Smooth muscle cell (in vitro differentiated cells): ENCODE measurements around the gene OTUD5. TPM values are rescaled to one million over a fixed set of nuclear protein-coding genes. Genes with fewer than 3 reads are reported as not detected.
A peak's percentile ranks its signal among the peaks of the same experiment; 100 is the strongest.
"Not testable (repeated sequence)": the region's sequence is repeated elsewhere in the genome, so short reads cannot be mapped to it uniquely, and the experiment has no call there.

Experiments used
- DNase-seq: peaks from one replicate; lab custom pipeline; 2025; ENCODE audit not compliant: unreplicated experiment; lab: John Stamatoyannopoulos, UW
- H2AFZ ChIP-seq: fragments of 200-600 bp; sonication (generic); 2 replicates; pipeline ENCODE4 v1.6.0; 2016; ENCODE audit warnings: antibody characterized with exemption, low read depth, mild to moderate bottlenecking
- H3F3A ChIP-seq: fragments of 200-600 bp; sonication (generic); 2 replicates; pipeline ENCODE4 v1.6.0; 2017; ENCODE audit warnings: antibody characterized with exemption, low read depth
- H3K27ac ChIP-seq: fragments of 200-600 bp; sonication (generic); 2 replicates; pipeline ENCODE4 v1.5.1; 2016; ENCODE audit warnings: low read depth, mild to moderate bottlenecking
- H3K27me3 ChIP-seq: fragments of 200-600 bp; sonication (generic); 2 replicates; pipeline ENCODE4 v1.6.1; 2016; ENCODE audit warnings: low read depth, mild to moderate bottlenecking
- H3K36me3 ChIP-seq: fragments of 200-600 bp; sonication (generic); 2 replicates; pipeline ENCODE4 v1.5.1; 2016; ENCODE audit warnings: low read depth
- H3K4me1 ChIP-seq: fragments of 200-600 bp; sonication (generic); 2 replicates; pipeline ENCODE4 v1.5.1; 2016; ENCODE audit warnings: low read depth
- H3K4me2 ChIP-seq: fragments of 200-600 bp; sonication (generic); 2 replicates; pipeline ENCODE4 v1.6.0; 2016; ENCODE audit warnings: mild to moderate bottlenecking
- H3K4me3 ChIP-seq: fragments of 200-600 bp; sonication (generic); 2 replicates; pipeline ENCODE4 v1.5.1; 2016; ENCODE audit warnings: mild to moderate bottlenecking
- H3K79me2 ChIP-seq: fragments of 200-600 bp; sonication (generic); 2 replicates; pipeline ENCODE4 v1.6.0; 2016; ENCODE audit warnings: low read depth, mild to moderate bottlenecking
- H3K9ac ChIP-seq: fragments of 200-600 bp; sonication (generic); 2 replicates; pipeline ENCODE4 v1.6.0; 2016; ENCODE audit warnings: low read depth
- H3K9me3 ChIP-seq: fragments of 200-600 bp; sonication (generic); replicated peaks from 2 replicates; pipeline ENCODE4 v1.5.1; 2016; ENCODE audit warnings: low read depth
- H4K20me1 ChIP-seq: fragments of 200-600 bp; sonication (generic); 2 replicates; pipeline ENCODE4 v1.6.0; 2016; ENCODE audit warnings: low read depth
- WGBS: methylation state at CpG from one replicate; pipeline ENCODE4 v1.1.7; 2016; ENCODE audit warnings: low lambda C conversion rate; 5-methylcytosine and 5-hydroxymethylcytosine counted together
- polyA plus RNA-seq: library from polyadenylated mRNA; unstranded; fragments of >200 nt; fragmentation: Nextera tagmentation; extraction: Ambion mirVana; gene quantifications from 2 replicates; pipeline ENCODE4 v1.2.1, GENCODE V29; 2016
- total RNA-seq: library from RNA; depleted of rRNA; stranded (reverse); fragments of >200 nt; gene quantifications from 2 replicates; pipeline ENCODE4 v1.2.3, GENCODE V29; 2014
- TF ChIP-seq, protein P1 (sequence below): fragments of 200-600 bp; sonication (generic); IDR thresholded peaks from 2 replicates; pipeline ENCODE4 v1.5.1; 2017; ENCODE audit warnings: borderline replicate concordance, mild to moderate bottlenecking, antibody characterized with exemption; ENCODE audit not compliant: insufficient read depth, poor library complexity, severe bottlenecking

OTUD5 gene
- total and polyA plus RNA-seq, 2 experiments from 2014 or later = 30.7 to 55.1 TPM

DNA sequence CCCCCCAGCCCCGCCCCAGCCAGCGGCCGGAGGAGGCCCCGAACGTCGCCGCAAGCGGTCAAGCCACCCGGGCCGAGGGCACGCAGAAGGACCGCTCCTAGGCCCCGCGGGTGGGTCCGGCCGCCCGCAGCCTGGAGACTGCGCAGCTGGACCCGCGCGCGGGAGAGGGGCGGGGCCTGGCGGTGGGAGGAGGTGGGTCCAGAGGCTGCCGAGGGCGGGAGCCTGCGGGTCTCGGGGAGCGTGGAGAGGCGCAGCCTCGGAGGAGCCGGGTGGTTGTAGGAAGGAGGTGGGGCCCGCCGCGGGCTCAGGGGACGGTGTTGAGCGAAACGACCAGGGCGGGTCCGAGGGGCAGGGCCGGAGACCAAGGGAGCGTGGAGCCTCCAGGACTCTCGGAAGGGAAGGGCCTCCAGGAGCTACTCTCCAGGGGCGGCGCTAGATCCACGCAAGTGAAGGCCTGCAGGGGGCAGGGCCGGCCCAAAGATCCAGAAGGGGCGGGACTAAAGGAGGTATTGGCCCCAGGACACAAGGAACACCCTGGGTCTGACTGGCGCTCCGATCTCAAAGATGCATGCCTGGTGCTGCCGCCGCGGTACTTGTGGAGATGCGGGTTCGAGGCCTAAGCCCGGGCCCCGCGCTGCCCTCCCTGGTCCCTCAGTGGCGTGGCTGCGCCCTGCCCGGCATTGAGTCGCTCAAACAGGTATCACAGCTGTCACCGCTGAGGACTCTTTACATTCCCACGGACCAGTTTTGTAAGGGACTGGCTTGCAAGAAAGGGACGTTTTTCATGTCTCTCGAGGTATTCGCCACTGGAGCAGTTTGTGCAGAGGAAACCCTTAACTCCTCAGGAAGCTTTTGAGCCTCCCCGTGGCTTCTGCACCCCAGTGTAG lies 65.8 kb downstream of the OTUD5 start:
- Histone ChIP-seq H4K20me1 (peaks cover 3% of the 10 kb centered on the region), H2AFZ (peak overlapping the region; percentile 69), H3K4me2 (peak overlapping the region; percentile 88), H3F3A (no peaks in the 10 kb centered on the region), H3K27ac (no peak overlapping the region), H3K79me2 (no peaks in the 10 kb centered on the region), H3K9ac (no peak overlapping the region), H3K36me3 (no peaks in the 10 kb centered on the region), H3K4me1 (peaks cover 3% of the 10 kb centered on the region), H3K9me3 (no peaks in the 10 kb centered on the region), H3K4me3 (peak overlapping the region; percentile 59), H3K27me3 (no peaks in the 10 kb centered on the region)
- WGBS = 42% methylated on average over 31 of the region's 68 CpGs
- TF ChIP-seq, protein P1, sequence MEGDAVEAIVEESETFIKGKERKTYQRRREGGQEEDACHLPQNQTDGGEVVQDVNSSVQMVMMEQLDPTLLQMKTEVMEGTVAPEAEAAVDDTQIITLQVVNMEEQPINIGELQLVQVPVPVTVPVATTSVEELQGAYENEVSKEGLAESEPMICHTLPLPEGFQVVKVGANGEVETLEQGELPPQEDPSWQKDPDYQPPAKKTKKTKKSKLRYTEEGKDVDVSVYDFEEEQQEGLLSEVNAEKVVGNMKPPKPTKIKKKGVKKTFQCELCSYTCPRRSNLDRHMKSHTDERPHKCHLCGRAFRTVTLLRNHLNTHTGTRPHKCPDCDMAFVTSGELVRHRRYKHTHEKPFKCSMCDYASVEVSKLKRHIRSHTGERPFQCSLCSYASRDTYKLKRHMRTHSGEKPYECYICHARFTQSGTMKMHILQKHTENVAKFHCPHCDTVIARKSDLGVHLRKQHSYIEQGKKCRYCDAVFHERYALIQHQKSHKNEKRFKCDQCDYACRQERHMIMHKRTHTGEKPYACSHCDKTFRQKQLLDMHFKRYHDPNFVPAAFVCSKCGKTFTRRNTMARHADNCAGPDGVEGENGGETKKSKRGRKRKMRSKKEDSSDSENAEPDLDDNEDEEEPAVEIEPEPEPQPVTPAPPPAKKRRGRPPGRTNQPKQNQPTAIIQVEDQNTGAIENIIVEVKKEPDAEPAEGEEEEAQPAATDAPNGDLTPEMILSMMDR = peak; percentile 39
- DNase-seq = peak; percentile 55

DNA sequence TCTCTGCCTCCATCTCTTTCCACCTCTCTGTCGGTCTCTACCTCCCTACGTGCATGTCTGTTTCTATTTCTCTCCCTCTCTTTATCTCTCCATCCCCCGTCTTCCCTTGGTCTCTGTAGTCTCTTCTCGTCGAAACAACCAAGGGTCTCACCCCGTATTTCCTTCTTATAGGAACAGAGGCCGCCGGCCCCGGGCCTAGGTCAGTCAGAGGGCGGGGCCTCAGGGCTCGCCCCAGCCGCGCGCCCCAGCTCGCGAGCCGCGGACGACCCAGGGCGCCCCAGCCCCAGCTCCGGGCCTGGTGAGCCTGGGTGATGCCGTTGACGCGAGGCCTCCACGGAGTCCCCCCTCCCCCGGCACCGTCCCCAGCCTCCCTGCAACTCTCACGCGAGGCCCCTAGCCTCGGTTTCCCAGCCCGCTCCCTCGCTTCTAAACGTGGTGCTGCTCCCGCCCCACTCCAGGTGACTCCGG lies 66.4 kb downstream of the OTUD5 start:
- no peak overlapping the region for H3K27ac ChIP-seq
- no peak for DNase-seq
- H3K9me3 ChIP-seq = no peaks in the 10 kb centered on the region
- TF ChIP-seq, protein P1 = no peak
- no peak overlapping the region for H3K9ac ChIP-seq
- peak overlapping the region; percentile 69 for H2AFZ ChIP-seq
- no peaks in the 10 kb centered on the region for H3K4me1 ChIP-seq
- WGBS = 32% methylated on average over 24 of the region's 35 CpGs
- peak overlapping the region; percentile 59 for H3K4me3 ChIP-seq
- H3K4me2 ChIP-seq = peak overlapping the region; percentile 88
- H3F3A ChIP-seq = no peaks in the 10 kb centered on the region
- H3K27me3 ChIP-seq = no peaks in the 10 kb centered on the region
- H3K79me2 ChIP-seq = no peaks in the 10 kb centered on the region
- H3K36me3 ChIP-seq = no peaks in the 10 kb centered on the region
- no peaks in the 10 kb centered on the region for H4K20me1 ChIP-seq

DNA sequence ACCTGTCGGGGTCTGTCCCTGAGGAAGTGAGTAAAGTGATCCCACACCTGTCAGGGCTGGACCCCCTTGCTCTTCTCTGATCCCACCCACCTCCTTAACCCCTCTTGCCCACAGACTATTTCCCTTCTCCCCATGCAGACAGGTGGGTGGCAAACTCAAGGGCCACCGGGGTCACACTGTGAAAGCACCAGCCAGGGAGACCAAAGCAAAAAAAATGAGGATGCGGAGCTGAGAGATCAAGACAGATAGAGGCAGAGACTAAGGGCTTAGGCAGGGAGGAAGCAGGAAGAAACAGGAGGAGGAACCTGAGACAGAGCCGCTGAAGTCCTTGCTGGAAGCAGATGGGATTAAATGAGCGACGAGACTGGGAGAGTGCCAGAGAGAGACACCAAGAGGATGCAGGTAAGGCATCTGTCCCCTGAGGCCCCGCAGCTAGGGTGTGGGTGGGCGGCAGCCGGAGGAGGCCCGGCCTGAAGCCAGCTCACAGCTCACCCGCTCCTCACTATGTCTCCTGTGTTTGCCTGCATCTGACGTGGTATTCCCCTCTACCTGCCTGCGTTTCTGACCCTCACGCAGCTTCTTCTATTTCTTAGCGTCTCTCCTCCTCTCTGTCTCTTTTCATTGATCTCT lies 67.0 kb downstream of the OTUD5 start:
- H3K27ac ChIP-seq = no peak overlapping the region
- DNase-seq = no peak
- H3K4me1 ChIP-seq = no peaks in the 10 kb centered on the region
- H3K9me3 ChIP-seq = no peaks in the 10 kb centered on the region
- TF ChIP-seq, protein P1 = no peak
- no peak overlapping the region for H3K9ac ChIP-seq
- H2AFZ ChIP-seq = peak overlapping the region; percentile 69
- H3K79me2 ChIP-seq = no peaks in the 10 kb centered on the region
- no peaks in the 10 kb centered on the region for H3K27me3 ChIP-seq
- no peaks in the 10 kb centered on the region for H3F3A ChIP-seq
- peak overlapping the region; percentile 88 for H3K4me2 ChIP-seq
- H4K20me1 ChIP-seq = no peaks in the 10 kb centered on the region
- WGBS = 63% methylated on average over 10 of the region's 15 CpGs
- H3K4me3 ChIP-seq = peak overlapping the region; percentile 59
- H3K36me3 ChIP-seq = no peaks in the 10 kb centered on the region

DNA sequence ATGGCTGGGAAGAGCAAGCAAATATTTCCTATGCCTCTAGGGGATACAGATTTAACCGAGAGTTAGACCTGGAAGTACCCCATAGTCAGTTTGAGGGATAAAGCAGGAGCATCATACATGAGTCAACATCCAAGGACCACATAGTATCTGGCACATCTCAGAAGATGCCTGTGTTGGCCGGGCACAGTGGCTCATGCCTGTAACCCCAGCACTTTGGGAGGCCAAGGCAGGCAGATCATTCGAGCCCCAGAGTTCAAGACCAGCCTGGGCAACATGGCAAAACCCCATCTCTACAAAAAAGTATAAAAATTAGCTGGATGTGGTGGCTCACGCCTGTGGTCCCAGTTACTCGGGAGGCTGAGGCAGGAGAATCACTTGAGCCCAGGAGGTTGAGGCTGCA lies 70.8 kb downstream of the OTUD5 start:
- not testable (repeated sequence) for H3K4me3 ChIP-seq, H2AFZ ChIP-seq, H3F3A ChIP-seq, H3K79me2 ChIP-seq, DNase-seq, H3K27ac ChIP-seq, H3K4me2 ChIP-seq, H4K20me1 ChIP-seq, H3K27me3 ChIP-seq, H3K4me1 ChIP-seq, H3K9me3 ChIP-seq, H3K9ac ChIP-seq, H3K36me3 ChIP-seq
- WGBS = 80% methylated on average over 5 of the region's 5 CpGs
